Embryonic facial prominence (tissue), 1 donor: Measurements from ENCODE around the gene SART1.
"Not testable (repeated sequence)": the region's sequence is repeated elsewhere in the genome, so short reads cannot be mapped to it uniquely, and the experiment has no call there.

Experiments
- DNase-seq: peaks from one replicate; pipeline ENCODE4 v3.0.0-alpha.2; 2016; ENCODE audit errors: extremely low spot score

SART1 gene

DNA sequence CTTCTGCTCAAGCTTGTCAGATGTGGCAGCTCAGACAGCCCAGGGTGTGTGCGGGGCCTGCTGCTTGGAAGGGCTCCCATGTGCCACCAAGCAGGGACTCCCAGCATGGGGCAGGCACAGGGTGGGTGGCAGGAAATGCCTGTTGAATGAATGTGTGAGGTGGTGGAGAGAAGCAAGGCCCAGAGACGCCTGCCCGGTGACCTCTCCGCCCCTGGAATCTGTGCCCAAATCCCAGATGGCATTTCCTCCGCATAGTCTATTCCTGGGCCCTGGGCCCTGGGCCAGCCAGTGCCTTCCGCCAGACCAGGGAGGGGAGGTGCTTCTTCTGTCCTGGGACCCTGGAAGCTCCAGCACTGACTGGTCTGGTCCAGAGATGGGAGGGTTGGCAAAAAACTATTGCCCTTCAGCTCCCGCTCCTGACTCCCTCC is 53.9 kb downstream of the SART1 start:
- no peak for DNase-seq

DNA sequence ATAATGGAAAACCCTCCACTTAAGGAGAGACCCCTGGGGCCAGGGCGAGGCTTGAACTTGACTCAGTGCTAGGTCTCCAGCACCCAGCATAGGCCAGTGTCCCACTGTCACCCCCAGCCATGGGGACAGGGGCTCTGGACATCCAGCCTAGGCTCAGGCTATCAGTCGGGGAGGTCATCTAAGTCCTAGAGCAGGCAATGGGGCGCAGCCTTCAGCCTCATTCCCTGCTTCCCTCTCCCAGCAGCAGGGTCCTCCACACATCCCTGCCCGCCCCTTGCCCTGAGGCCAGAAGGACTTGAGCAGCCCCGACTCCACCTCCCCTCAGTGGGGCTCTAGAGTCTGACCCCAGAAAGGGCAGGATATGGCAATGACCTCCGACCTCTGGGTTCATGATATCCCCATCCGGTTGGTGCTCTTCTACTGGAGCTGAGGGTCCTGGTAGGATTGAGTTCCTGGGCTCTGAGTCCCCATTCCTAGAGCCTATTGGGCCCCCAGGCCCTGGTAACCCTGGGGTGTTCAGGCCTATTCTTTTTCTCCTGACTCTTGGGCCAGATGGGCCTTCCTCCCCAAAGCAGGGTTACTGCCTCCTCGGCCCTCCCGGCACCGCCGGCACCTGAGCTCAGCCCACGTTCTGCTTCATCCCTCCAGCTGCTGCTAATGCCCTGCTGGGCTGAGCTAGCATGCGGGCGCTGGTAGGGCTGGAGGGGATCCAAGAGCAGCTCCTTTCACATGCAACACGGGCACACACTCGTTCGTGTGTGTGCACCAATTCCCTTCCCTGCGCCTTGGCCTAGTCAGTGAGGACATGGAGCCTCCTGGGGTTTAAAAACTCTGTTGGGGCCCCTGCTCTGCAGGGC is 54.6 kb downstream of the SART1 start:
- no peak for DNase-seq

DNA sequence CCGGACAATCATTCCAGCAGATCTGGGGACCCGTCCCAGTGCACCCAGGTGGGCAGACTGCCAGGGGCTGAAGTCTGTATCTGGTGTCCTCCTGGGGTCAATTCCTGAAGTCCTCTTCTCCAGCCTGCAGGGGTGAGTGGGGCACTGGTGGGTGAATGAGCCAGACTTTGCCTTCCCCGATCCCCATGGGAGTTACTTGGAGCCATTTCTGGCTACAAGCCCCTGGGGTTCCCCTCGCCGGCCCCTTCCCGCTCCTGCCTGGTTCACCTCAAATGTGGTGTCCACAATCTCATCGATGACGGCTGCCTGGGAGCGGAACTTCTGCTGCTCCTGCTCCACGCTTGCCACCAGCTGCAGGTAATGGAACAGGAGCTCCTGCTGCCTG is 55.3 kb downstream of the SART1 start:
- no peak for DNase-seq

DNA sequence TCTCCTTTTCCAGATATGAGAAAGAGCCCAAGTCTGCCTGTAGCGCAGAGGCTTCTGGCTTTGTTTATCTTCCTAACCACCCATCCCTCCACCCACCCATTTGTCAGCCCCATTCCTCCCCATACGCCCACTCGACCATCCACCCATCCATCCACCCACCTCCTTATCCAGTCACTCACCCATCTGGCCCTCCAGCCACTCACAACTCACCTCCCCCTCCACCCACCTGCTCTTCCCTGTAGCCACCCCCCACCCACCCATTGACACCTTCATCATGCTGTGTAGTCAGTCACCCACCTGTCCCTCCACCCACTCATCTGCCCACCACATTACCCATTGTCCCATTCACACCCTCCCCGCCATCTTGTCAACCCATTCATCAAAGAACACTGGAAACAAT is 55.8 kb downstream of the SART1 start:
- no peak for DNase-seq

DNA sequence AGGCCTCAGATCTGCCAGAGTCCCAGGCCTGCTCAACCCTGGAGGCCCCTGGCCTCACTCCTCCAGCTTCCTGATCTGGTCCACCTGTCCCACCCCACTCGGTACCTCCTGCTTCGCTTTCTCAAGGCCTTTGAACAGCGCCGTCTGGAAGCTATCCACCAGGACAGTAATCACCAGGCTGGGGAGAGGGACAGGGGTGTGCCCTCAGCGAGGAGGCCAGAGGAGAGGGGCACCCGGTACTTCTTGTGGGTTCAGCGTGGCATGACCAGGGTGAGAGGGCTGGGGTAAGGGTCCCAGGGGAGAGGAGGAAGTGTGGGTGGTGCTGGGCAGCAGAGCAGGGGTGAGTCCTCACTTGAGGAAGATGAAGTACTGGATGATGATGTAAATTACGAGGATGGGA is 58.7 kb downstream of the SART1 start:
- no peak for DNase-seq

DNA sequence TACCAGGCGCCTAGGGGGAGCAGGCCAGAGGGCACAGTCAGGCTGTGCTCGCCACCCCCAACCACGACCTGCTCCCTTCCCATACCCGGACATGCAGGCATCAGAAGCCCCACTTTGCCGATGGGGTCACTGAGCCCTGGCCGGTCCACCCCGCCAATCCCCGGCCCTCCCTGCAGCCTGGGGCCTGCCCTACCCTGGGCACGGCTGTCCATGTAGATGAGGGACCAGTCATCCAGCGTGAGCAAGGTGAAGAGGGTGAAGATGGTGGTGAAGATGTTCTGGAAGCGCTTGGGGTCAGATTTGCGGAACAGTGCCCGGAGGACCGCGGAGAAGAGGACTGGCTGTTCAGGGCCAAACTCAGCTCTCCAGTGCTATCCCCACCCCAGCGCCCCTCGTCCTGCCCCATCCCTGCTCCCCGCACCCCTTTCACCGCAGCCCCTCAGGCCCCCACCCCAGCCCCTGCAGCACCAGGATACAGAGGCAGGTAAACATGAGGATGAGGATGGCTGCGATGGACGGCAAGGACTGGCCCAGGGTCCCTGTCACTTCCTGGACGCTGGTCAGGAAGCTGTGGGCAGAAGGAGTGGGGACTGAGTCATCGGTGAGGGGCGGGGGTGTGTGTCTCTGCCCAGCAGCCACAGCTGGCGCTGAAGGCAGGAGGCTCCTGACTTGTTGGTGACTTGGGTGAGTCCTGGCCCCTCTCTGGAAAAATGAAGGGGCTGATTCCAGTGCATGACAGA is 59.3 kb downstream of the SART1 start:
- no peak for DNase-seq

DNA sequence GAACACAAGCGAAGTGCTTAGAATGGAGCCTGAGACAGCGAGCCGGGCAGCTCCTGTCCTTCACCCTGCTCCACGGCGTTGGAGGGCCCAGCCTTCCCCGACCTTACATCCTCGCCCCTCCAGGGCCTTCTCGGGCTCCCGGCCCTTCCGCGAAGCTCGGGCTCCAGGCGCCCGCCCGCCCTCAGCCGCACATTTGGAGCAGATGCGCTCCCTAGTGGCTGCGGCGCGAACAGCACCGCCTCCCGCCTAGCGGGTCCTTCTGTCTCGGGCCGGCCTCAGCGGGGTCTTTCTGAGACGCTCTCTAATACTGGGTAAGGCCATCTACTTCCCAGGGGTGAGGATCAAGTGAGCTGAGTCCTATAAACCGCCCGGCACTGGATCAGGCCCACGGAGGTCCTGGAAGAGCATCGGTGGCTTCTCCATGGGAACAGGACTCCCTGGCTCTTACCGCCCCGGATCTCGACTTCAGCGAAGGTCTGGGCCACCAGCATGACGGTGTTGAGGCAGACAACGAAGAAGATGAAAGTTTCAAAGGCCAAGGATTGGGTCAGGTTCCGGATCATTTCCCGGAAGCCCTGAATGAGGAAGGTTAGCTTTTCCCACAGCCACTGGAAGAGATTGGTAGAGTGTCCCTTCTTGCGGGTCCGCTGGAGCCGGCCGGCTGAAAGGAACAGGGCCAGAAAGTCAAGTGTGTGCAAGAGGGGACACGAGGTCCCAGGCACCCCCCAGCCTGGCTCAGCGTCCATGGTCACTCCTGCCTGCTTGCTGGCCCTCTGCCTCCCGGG is 61.1 kb downstream of the SART1 start:
- no peak for DNase-seq

DNA sequence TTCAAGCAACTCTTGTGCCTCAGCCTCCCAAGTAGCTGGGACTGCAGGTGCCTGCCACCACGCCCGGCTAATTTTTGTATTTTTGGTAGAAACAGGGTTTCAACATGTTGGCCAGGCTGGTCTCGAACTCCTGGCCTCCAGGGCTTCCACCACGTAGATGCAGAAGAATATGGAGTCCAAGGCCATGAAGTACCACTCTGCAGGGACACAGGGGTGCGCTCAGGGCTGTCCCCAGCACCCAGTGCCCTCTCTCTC is 61.6 kb downstream of the SART1 start:
- not testable (repeated sequence) for DNase-seq

DNA sequence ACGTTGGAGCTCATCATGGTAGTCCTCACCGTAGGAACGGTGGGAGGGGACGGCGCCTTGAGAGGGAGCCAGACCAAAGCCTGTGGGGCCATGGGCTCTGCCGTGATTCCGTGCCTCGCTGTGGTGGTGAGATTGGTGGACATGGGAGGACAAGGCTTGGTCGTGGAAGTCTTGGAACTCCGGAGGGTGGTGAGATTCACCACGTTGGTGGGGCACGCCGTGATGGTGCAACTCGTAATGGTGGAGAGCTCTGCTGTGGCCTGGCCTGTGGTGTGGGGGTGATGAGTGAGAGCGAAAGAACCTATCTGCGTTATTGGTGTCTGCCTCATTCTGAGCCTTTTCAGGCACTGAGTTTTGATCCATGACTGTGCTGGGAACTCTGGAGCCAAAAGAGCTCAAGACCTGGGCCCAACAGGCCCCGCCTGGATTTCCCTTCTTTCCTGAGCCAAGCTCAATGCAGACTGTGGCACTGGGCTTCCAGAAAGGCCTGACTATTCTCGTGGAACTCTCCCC is 64.5 kb downstream of the SART1 start, which contains the start of gene CATSPER1:
Gene CATSPER1 (minus strand): TSS at position 463 of the 513 bp plus-strand sequence. CDS start 100 bp downstream, at position 363.
- no peak for DNase-seq
